Breast epithelium (tissue), 4 donors: ENCODE measurements around the gene LGALS9C. TPM values are rescaled to one million over a fixed set of nuclear protein-coding genes. Genes with fewer than 3 reads are reported as not detected.
"Not testable (repeated sequence)": the region's sequence is repeated elsewhere in the genome, so short reads cannot be mapped to it uniquely, and the experiment has no call there.

Experiments used
- DNase-seq, 2 donors: peaks; one replicate each; pipeline ENCODE4 v3.0.0-alpha.2; 2019; ENCODE audit warnings: low spot score in 2 of 2
- H3K27ac ChIP-seq, 2 donors: fragments of 200-600 bp; sonication (generic) in 1 of 2; one replicate each; pipeline ENCODE4 v1.5.1; 2016 to 2019; ENCODE audit warnings: mild to moderate bottlenecking in 1 of 2
- H3K27me3 ChIP-seq, 2 donors: fragments of 200-600 bp; sonication (generic) in 1 of 2; one replicate each; pipeline versions ENCODE4 v1.5.1 to v1.6.0; 2017 to 2019; ENCODE audit warnings: control low read depth in 1 of 2, mild to moderate bottlenecking in 1 of 2
- H3K36me3 ChIP-seq: fragments of 200-600 bp; one replicate; pipeline ENCODE4 v1.5.1; 2019
- H3K4me1 ChIP-seq, 2 donors: fragments of 200-600 bp; sonication (generic); one replicate each; pipeline ENCODE4 v1.5.1; 2016 to 2019; ENCODE audit warnings: control low read depth in 1 of 2
- H3K4me3 ChIP-seq, 3 donors: fragments of 200-600 bp; sonication (generic); 1 replicate in 2 of 3; 2 replicates in 1 of 3; pipeline ENCODE4 v1.5.1; 2016 to 2019; ENCODE audit warnings: mild to moderate bottlenecking in 3 of 3, moderate library complexity in 2 of 3
- H3K9me3 ChIP-seq, 2 donors: fragments of 200-600 bp; sonication (generic) in 1 of 2; one replicate each; pipeline ENCODE4 v1.5.1; 2016 to 2019; ENCODE audit warnings: control low read depth in 1 of 2
- intact Hi-C: fragments of 100-400 bp; cut with DNase I; formaldehyde crosslinking; loops from one replicate; pipeline ENCODE4 v1.15.1; 2023; ENCODE audit warnings: low total_unique reads
- total RNA-seq, 3 donors: library from RNA; depleted of rRNA; stranded (reverse); fragments of >200 nt; gene quantifications; one replicate each; pipeline ENCODE4 v1.1.0, GENCODE V29; 2016

LGALS9C gene
- total RNA-seq, result 1 to 10 TPM in 1 of 3 donors, not detected in 2; 2.0 TPM

- H3K4me3 ChIP-seq, H3K4me1 ChIP-seq, H3K27me3 ChIP-seq, H3K36me3 ChIP-seq, intact Hi-C loops, H3K9me3 ChIP-seq: not testable (repeated sequence)
- peak within 1 kb of the TSS in 1 of 2 donors; percentile 66 for H3K27ac ChIP-seq
- peak in 1 of 2 donors; percentile 34 for DNase-seq
Observed at GRCh38 chr17:18476508-18477308, at the start of gene LGALS9C. Gene LGALS9C, plus strand, starts transcription at chr17:18476789. Its CDS starts 66 bp downstream, at chr17:18476855.

GRCh38 chr17:18432206-18432605 lies 44.4 kb upstream of the LGALS9C start:
- H3K4me1 ChIP-seq, H3K9me3 ChIP-seq, H3K4me3 ChIP-seq, intact Hi-C loops, H3K36me3 ChIP-seq, H3K27me3 ChIP-seq, DNase-seq, H3K27ac ChIP-seq: not testable (repeated sequence)

- H3K27ac ChIP-seq, H3K9me3 ChIP-seq, H3K4me3 ChIP-seq, intact Hi-C loops, H3K4me1 ChIP-seq, H3K27me3 ChIP-seq, DNase-seq, H3K36me3 ChIP-seq: not testable (repeated sequence)
Observed at GRCh38 chr17:18439465-18439870, 37.1 kb upstream of the LGALS9C start.

GRCh38 chr17:18442093-18442492 lies 34.5 kb upstream of the LGALS9C start:
- H3K27ac ChIP-seq, H3K9me3 ChIP-seq, intact Hi-C loops, DNase-seq, H3K36me3 ChIP-seq, H3K27me3 ChIP-seq, H3K4me1 ChIP-seq, H3K4me3 ChIP-seq: not testable (repeated sequence)

- intact Hi-C loops, H3K4me1 ChIP-seq, H3K27ac ChIP-seq, DNase-seq, H3K27me3 ChIP-seq, H3K4me3 ChIP-seq, H3K36me3 ChIP-seq, H3K9me3 ChIP-seq: not testable (repeated sequence)
Observed at GRCh38 chr17:18442532-18442931, 34.1 kb upstream of the LGALS9C start.

GRCh38 chr17:18447476-18448205 lies 28.9 kb upstream of the LGALS9C start:
- H3K9me3 ChIP-seq, H3K4me3 ChIP-seq, H3K36me3 ChIP-seq, intact Hi-C loops, H3K4me1 ChIP-seq, H3K27me3 ChIP-seq, DNase-seq, H3K27ac ChIP-seq: not testable (repeated sequence)

- H3K27ac ChIP-seq, H3K36me3 ChIP-seq, DNase-seq, H3K27me3 ChIP-seq, H3K4me3 ChIP-seq, H3K4me1 ChIP-seq, H3K9me3 ChIP-seq, intact Hi-C loops: not testable (repeated sequence)
Observed at GRCh38 chr17:18448311-18448710, 28.3 kb upstream of the LGALS9C start.

GRCh38 chr17:18449833-18450232 lies 26.8 kb upstream of the LGALS9C start:
- H3K36me3 ChIP-seq, H3K4me1 ChIP-seq, H3K9me3 ChIP-seq, H3K4me3 ChIP-seq, DNase-seq, H3K27ac ChIP-seq, H3K27me3 ChIP-seq, intact Hi-C loops: not testable (repeated sequence)

GRCh38 chr17:18450998-18451397 lies 25.6 kb upstream of the LGALS9C start:
- H3K4me3 ChIP-seq, DNase-seq, H3K36me3 ChIP-seq, H3K27me3 ChIP-seq, H3K4me1 ChIP-seq, H3K9me3 ChIP-seq, intact Hi-C loops, H3K27ac ChIP-seq: not testable (repeated sequence)

- H3K36me3 ChIP-seq, H3K27ac ChIP-seq, H3K9me3 ChIP-seq, DNase-seq, H3K27me3 ChIP-seq, H3K4me1 ChIP-seq, intact Hi-C loops, H3K4me3 ChIP-seq: not testable (repeated sequence)
Observed at GRCh38 chr17:18451969-18452368, 24.6 kb upstream of the LGALS9C start.

GRCh38 chr17:18459035-18459434 lies 17.6 kb upstream of the LGALS9C start:
- intact Hi-C loops, H3K27ac ChIP-seq, H3K27me3 ChIP-seq, H3K36me3 ChIP-seq, H3K4me3 ChIP-seq, H3K9me3 ChIP-seq, H3K4me1 ChIP-seq, DNase-seq: not testable (repeated sequence)

- H3K4me3 ChIP-seq, H3K36me3 ChIP-seq, H3K4me1 ChIP-seq, intact Hi-C loops, DNase-seq, H3K27me3 ChIP-seq, H3K9me3 ChIP-seq, H3K27ac ChIP-seq: not testable (repeated sequence)
Observed at GRCh38 chr17:18463831-18464502, 12.6 kb upstream of the LGALS9C start.

GRCh38 chr17:18466250-18466983 lies 10.2 kb upstream of the LGALS9C start:
- H3K27me3 ChIP-seq, H3K9me3 ChIP-seq, H3K36me3 ChIP-seq, H3K27ac ChIP-seq, DNase-seq, H3K4me1 ChIP-seq, intact Hi-C loops, H3K4me3 ChIP-seq: not testable (repeated sequence)
